A673 (cell line): ENCODE data around the gene MAGEB6B. TPM values are rescaled to one million over a fixed set of nuclear protein-coding genes. Genes with fewer than 3 reads are reported as not detected.
"Not testable (repeated sequence)": the region's sequence is repeated elsewhere in the genome, so short reads cannot be mapped to it uniquely, and the experiment has no call there.

Experiments used
- BruUV-seq: library from RNA; stranded (reverse); fragments of 400-500 nt; replicated peaks from 2 replicates; lab custom pipeline; 2021; lab: Mats Ljungman, UMichigan
- CTCF ChIA-PET: fragments of 300-600 bp; sonication (Branson Sonifier 250); formaldehyde crosslinking; loops from one replicate; lab custom pipeline; 2022; ENCODE audit warnings: antibody characterized with exemption; lab: Charles Lee
- POLR2A ChIA-PET: fragments of 300-600 bp; sonication (Branson Sonifier 250); formaldehyde crosslinking; loops from one replicate; lab custom pipeline; 2022; ENCODE audit warnings: antibody characterized with exemption; ENCODE audit not compliant: low non-redundant PET; lab: Charles Lee
- DNase-seq: peaks from one replicate; pipeline ENCODE4 v3.0.0-alpha.2; 2015; ENCODE audit warnings: low spot score
- H3K27ac ChIP-seq: fragments of 200-600 bp; sonication (generic); 2 replicates; pipeline ENCODE4 v1.5.1; 2016; ENCODE audit warnings: mixed run types, low read depth, mild to moderate bottlenecking, mixed read lengths, antibody characterized with exemption, low read length; ENCODE audit not compliant: poor library complexity, severe bottlenecking
- H3K27me3 ChIP-seq: fragments of 200-600 bp; sonication (generic); replicated peaks from 2 replicates; pipeline ENCODE4 v1.6.1; 2017; ENCODE audit warnings: mixed run types, low read depth, mild to moderate bottlenecking, mixed read lengths, antibody characterized with exemption, low read length; ENCODE audit not compliant: insufficient read depth, poor library complexity
- H3K36me3 ChIP-seq: fragments of 200-600 bp; sonication (generic); 2 replicates; pipeline ENCODE4 v1.6.1; 2016; ENCODE audit warnings: mixed run types, mild to moderate bottlenecking, mixed read lengths, antibody characterized with exemption, low read length; ENCODE audit not compliant: insufficient read depth, poor library complexity, severe bottlenecking
- H3K4me1 ChIP-seq: fragments of 200-600 bp; sonication (generic); 2 replicates; pipeline ENCODE4 v1.6.1; 2017; ENCODE audit warnings: mixed run types, mild to moderate bottlenecking, mixed read lengths, antibody characterized with exemption, low read length; ENCODE audit not compliant: insufficient read depth, poor library complexity, severe bottlenecking
- H3K4me3 ChIP-seq: fragments of 200-600 bp; sonication (generic); 2 replicates; pipeline ENCODE4 v1.5.1; 2016; ENCODE audit warnings: low read depth, mixed run types, mild to moderate bottlenecking, mixed read lengths, low read length; ENCODE audit not compliant: poor library complexity, severe bottlenecking
- H3K9me3 ChIP-seq: fragments of 200-600 bp; sonication (generic); 2 replicates; pipeline ENCODE4 v1.6.1; 2016; ENCODE audit warnings: mixed run types, low read depth, mild to moderate bottlenecking, mixed read lengths, antibody characterized with exemption, low read length; ENCODE audit not compliant: poor library complexity, severe bottlenecking
- CTCF ChIP-seq: fragments of 300-800, 200-600 bp; sonication (generic); conservative IDR thresholded peaks from 2 replicates; pipeline ENCODE4 v1.5.1; 2017; ENCODE audit warnings: low read depth, mild to moderate bottlenecking, antibody characterized with exemption, low read length, moderate library complexity, mixed read lengths
- EZH2 ChIP-seq: fragments of 200-600 bp; sonication (generic); IDR thresholded peaks from 2 replicates; pipeline ENCODE4 v1.6.1; 2017; ENCODE audit warnings: borderline replicate concordance, low read depth, mild to moderate bottlenecking, mixed read lengths, antibody characterized with exemption, low read length; ENCODE audit not compliant: poor library complexity, severe bottlenecking
- intact Hi-C: fragments of 100-400 bp; cut with micrococcal nuclease; formaldehyde crosslinking; loops from one replicate; pipeline ENCODE4 v1.10.0; 2022; ENCODE audit not compliant: unreplicated experiment
- total RNA-seq: library from RNA; stranded (reverse); gene quantifications from 2 replicates; pipeline ENCODE4 v1.2.3, GENCODE V29; 2021

Gene MAGEB6B
- total RNA-seq, 1 experiment from 2014 or later: not detected

- no peaks in the 10 kb centered on the region for H3K36me3 ChIP-seq
- POLR2A ChIA-PET: no interaction called here
- no peak within 1 kb of the TSS for H3K27ac ChIP-seq
- no peaks in the 10 kb centered on the region for H3K27me3 ChIP-seq
- CTCF ChIA-PET: no interaction called here
- TF ChIP-seq EZH2 (no peak), CTCF (no peak)
- H3K9me3 ChIP-seq: peaks cover 3% of the 10 kb centered on the region
- DNase-seq: peak; percentile 3
- intact Hi-C loops: no loop called here
- no TSS peak for BruUV-seq
- H3K4me3 ChIP-seq: no peak within 1 kb of the TSS
- H3K4me1 ChIP-seq: no peaks in the 10 kb centered on the region
Observed at GRCh38 chrX:26192204-26192603, 31.8 kb downstream of the MAGEB6B start, which contains the start of gene MAGEB6. MAGEB6 (plus strand) TSS chrX:26192440; CDS start chrX:26193847, 1,407 bp downstream.

- Histone ChIP-seq H3K27me3 (no peaks in the 10 kb centered on the region), H3K9me3 (no peaks in the 10 kb centered on the region), H3K4me1 (no peaks in the 10 kb centered on the region), H3K36me3 (no peaks in the 10 kb centered on the region), H3K4me3 (no peak overlapping the region), H3K27ac (no peak overlapping the region)
- ChIA-PET CTCF (no interaction called here), POLR2A (no interaction called here)
- no TSS peak for BruUV-seq
- DNase-seq: no peak
- intact Hi-C loops: no loop called here
- TF ChIP-seq CTCF (no peak), EZH2 (no peak)
Observed at GRCh38 chrX:26203561-26203960, 43.2 kb downstream of the MAGEB6B start.

- BruUV-seq, CTCF ChIA-PET, H3K4me3 ChIP-seq: not testable (repeated sequence)
Observed at GRCh38 chrX:26204717-26205116, 44.3 kb downstream of the MAGEB6B start.

GRCh38 chrX:26208012-26208411 is 47.6 kb downstream of the MAGEB6B start:
- no peak for TF ChIP-seq EZH2
- TF ChIP-seq CTCF: no peak
- BruUV-seq: no TSS peak
- no peaks in the 10 kb centered on the region for H3K27me3 ChIP-seq
- no peaks in the 10 kb centered on the region for H3K4me1 ChIP-seq
- intact Hi-C loops: no loop called here
- no peaks in the 10 kb centered on the region for H3K36me3 ChIP-seq
- CTCF ChIA-PET: no interaction called here
- DNase-seq: no peak
- no peaks in the 10 kb centered on the region for H3K9me3 ChIP-seq
- POLR2A ChIA-PET: no interaction called here
- no peak overlapping the region for H3K4me3 ChIP-seq
- no peak overlapping the region for H3K27ac ChIP-seq

More at GRCh38 chrX:26204717-26205116, 44.3 kb downstream of the MAGEB6B start:
- POLR2A ChIA-PET, H3K9me3 ChIP-seq, intact Hi-C loops, H3K36me3 ChIP-seq, H3K27ac ChIP-seq, DNase-seq, H3K27me3 ChIP-seq, H3K4me1 ChIP-seq: not testable (repeated sequence)
